DOHH2 (cell line): ENCODE results near the gene SLC44A2.

ENCODE experiments used
- CTCF ChIP-seq: fragments of 200-600 bp; sonication (generic); IDR thresholded peaks from one replicate; pipeline ENCODE4 v1.5.1; 2014; ENCODE audit warnings: antibody characterized with exemption, mild to moderate bottlenecking, low read depth, low read length; ENCODE audit not compliant: poor library complexity, severe bottlenecking
- EZH2phosphoT487 ChIP-seq: fragments of 200-600 bp; sonication (generic); IDR thresholded peaks from 2 replicates; pipeline ENCODE4 v1.6.1; 2017; ENCODE audit warnings: borderline replicate concordance, mild to moderate bottlenecking, antibody characterized with exemption, low read length, moderate library complexity, mixed read lengths

GRCh38 chr19:10688545-10689280, 63.4 kb downstream of the SLC44A2 start:
- TF ChIP-seq CTCF (no peak), EZH2phosphoT487 (no peak)
